Upper lobe of right lung (tissue), 1 donor: ENCODE measurements around the gene CFAP46. TPM values are rescaled to one million over a fixed set of nuclear protein-coding genes. Genes with fewer than 3 reads are reported as not detected.
A peak's percentile ranks its signal among the peaks of the same experiment; 100 is the strongest.

Experiments used
- ATAC-seq: fragments of 200-7000 bp; cut with Tn5 transposase; one replicate; pipeline ENCODE4 v1.9.1; 2020; ENCODE audit warnings: mild to moderate bottlenecking, moderate library complexity
- DNase-seq: peaks from one replicate; pipeline ENCODE4 v3.0.0-alpha.2; 2020
- H3K27ac ChIP-seq: fragments of 200-600 bp; one replicate; pipeline ENCODE4 v1.8.0; 2022
- H3K27me3 ChIP-seq: fragments of 200-600 bp; one replicate; pipeline ENCODE4 v1.8.0; 2022; ENCODE audit warnings: mild to moderate bottlenecking
- H3K36me3 ChIP-seq: fragments of 200-600 bp; one replicate; pipeline ENCODE4 v1.8.0; 2022
- H3K4me1 ChIP-seq: fragments of 200-600 bp; one replicate; pipeline ENCODE4 v1.8.0; 2022
- H3K4me3 ChIP-seq: fragments of 200-600 bp; one replicate; pipeline ENCODE4 v1.8.0; 2022; ENCODE audit warnings: mild to moderate bottlenecking
- H3K9me3 ChIP-seq: fragments of 200-600 bp; one replicate; pipeline ENCODE4 v1.8.0; 2022
- intact Hi-C: fragments of 100-400 bp; cut with DNase I; formaldehyde crosslinking; loops from one replicate; pipeline ENCODE4 v1.11.0; 2022
- total RNA-seq: library from RNA; stranded (reverse); fragmentation: NEBNext Ultra II Directional; extraction: Animal tissue kit (Norgen Biotek cat#: 25700); gene quantifications from one replicate; pipeline ENCODE4 v1.2.1, GENCODE V29; 2021
- TF ChIP-seq, protein P1 (sequence below): fragments of 200-600 bp; IDR thresholded peaks from one replicate; pipeline ENCODE4 v1.8.0; 2022; ENCODE audit warnings: antibody characterized with exemption
- donor health status: DM: no; HTN: yes; CAD: no; lungs with severe emphysema.

The CFAP46 gene
- total RNA-seq, 1 donor from 2014 or later = 0.52 TPM

DNA sequence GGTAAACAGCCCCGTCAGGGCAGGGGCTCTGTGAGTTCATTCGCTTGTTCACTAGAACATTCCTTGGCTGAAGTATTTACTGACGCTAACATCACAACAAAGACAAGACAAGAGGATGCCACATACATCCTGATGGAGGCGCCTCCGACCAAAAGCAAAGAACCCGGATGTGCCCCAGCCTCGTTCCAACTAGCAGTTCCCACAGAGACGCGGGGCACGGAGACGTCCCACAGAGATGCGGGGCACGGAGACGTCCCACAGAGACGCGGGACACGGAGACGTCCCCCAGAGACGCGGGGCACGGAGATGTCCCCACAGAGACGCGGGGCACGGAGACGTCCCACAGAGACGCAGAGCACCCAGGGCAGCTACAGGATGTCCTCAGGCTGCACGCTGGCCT, 35.4 kb upstream of the CFAP46 start:
- no peak for ATAC-seq
- Histone ChIP-seq H3K4me3 (no peak overlapping the region), H3K27ac (no peak overlapping the region), H3K27me3 (peaks cover 32% of the 10 kb centered on the region), H3K9me3 (no peaks in the 10 kb centered on the region), H3K36me3 (no peaks in the 10 kb centered on the region), H3K4me1 (no peaks in the 10 kb centered on the region)
- intact Hi-C loops = no loop called here
- TF ChIP-seq, protein P1, sequence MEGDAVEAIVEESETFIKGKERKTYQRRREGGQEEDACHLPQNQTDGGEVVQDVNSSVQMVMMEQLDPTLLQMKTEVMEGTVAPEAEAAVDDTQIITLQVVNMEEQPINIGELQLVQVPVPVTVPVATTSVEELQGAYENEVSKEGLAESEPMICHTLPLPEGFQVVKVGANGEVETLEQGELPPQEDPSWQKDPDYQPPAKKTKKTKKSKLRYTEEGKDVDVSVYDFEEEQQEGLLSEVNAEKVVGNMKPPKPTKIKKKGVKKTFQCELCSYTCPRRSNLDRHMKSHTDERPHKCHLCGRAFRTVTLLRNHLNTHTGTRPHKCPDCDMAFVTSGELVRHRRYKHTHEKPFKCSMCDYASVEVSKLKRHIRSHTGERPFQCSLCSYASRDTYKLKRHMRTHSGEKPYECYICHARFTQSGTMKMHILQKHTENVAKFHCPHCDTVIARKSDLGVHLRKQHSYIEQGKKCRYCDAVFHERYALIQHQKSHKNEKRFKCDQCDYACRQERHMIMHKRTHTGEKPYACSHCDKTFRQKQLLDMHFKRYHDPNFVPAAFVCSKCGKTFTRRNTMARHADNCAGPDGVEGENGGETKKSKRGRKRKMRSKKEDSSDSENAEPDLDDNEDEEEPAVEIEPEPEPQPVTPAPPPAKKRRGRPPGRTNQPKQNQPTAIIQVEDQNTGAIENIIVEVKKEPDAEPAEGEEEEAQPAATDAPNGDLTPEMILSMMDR = no peak
- DNase-seq = peak; percentile 31

DNA sequence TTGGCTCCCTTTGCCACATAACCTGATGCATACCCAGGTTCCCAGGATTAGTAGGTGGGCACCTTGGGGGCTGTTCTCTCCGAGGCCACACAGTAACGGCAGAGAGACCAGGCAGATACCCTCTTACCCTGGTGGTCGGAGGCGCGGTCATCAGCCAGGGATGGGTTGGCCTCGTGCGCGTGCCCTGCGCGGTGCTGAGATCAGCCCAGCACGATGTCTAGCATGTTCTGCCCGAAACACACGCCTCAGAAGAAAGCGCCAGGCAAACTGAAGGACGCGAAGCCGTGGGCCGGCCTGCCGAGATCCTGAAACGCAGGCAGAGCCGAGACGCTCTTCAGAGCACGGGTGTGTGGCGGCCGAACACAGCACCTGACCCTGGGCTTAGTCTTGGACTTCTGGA, 34.7 kb upstream of the CFAP46 start:
- no peaks in the 10 kb centered on the region for H3K36me3 ChIP-seq
- ATAC-seq (no peak), DNase-seq (peak; percentile 62)
- intact Hi-C loops = no loop called here
- no peak overlapping the region for H3K27ac ChIP-seq
- peaks cover 39% of the 10 kb centered on the region for H3K27me3 ChIP-seq
- no peak overlapping the region for H3K4me3 ChIP-seq
- H3K9me3 ChIP-seq = no peaks in the 10 kb centered on the region
- TF ChIP-seq, protein P1 = no peak
- H3K4me1 ChIP-seq = no peaks in the 10 kb centered on the region

DNA sequence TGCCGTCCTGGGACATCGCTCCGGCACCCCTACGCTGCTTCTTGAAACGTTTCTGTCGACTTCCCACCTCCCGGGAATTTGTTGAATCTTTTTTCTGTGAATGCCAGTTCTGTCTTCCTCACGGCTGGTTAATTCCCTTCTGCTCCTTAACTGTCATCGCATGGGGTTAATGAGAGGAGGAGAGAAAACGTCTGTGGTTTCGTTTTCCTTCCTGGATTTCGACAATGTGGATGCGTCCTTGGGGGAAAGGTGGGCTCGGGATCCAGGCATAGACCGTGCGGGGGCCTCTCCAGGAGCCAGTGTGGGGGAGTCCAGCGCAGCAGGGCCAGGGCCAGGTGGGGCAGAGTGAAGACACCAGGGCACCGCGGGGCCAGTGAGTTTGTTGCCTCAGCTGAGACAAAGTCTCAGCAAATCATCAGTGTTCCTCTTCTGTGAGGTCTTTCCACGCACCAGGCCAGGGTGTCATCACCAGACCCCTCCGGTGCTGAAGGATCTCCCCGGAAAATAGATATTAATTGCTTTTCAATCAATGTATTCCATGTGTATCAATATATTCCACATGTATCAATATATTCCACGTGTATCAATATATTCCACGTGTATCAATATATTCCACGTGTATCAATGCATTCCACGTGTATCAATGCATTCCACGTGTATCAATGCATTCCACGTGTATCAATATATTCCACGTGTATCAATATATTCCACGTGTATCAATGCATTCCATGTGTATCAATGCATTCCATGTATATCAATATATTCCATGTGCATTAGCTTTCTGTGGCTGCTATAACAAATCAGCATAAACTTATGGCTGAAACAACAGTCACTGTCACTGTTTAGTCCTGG, 33.7 kb upstream of the CFAP46 start:
- DNase-seq (peak; percentile 57), ATAC-seq (no peak)
- TF ChIP-seq, protein P1 = no peak

DNA sequence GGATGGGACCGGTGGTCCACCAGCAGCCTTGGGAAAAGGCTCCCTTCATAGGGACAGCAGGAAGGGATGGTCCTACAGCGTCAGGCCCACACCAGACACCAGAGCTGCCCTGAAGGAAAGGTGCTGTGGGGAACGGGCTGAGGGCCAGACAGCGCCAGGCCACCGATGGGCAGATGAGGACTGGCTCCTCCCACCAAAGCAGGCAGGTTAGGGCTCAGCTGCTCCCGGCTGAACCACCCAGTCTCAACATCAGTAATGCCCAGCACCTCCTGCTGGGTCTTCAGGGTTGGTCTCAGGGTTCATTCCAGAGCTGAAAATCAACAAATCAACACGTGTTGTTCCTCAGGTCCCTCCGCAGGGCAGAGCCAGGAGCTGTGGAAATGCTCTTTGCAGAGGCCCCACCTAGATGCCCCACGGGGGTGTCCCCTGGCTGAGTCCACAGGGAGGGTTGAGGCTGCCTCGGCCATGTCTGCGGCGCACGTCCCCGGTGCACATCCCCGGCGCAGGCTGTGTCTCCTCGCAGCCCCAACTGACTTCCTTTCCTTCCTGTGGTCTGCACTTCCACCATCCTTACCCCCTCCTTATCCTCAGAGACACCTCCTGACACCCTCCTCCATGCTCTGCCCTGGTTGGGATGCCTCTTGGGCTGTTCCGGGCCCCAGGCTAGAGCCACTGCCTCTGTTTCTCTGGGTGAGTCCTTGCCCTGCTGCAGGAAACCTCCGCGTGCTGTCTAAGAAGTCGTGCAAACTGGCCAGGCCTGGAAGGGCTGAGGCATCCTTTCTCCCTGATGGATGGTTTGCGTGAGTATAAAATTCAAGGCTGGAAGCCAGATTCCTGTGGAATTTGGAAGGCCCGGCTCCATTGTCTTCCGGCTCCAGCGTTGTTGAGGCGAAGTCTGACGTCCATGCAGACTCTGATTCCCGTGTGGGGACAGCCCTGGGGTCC, 32.8 kb upstream of the CFAP46 start:
- no peaks in the 10 kb centered on the region for H3K9me3 ChIP-seq
- intact Hi-C loops = no loop called here

More for the DNA sequence above, 33.7 kb upstream of the CFAP46 start:
- Histone ChIP-seq H3K36me3 (no peaks in the 10 kb centered on the region), H3K4me1 (no peaks in the 10 kb centered on the region), H3K27me3 (peaks cover 47% of the 10 kb centered on the region), H3K27ac (no peak overlapping the region), H3K4me3 (no peak overlapping the region), H3K9me3 (no peaks in the 10 kb centered on the region)
- intact Hi-C loops = no loop called here

DNA sequence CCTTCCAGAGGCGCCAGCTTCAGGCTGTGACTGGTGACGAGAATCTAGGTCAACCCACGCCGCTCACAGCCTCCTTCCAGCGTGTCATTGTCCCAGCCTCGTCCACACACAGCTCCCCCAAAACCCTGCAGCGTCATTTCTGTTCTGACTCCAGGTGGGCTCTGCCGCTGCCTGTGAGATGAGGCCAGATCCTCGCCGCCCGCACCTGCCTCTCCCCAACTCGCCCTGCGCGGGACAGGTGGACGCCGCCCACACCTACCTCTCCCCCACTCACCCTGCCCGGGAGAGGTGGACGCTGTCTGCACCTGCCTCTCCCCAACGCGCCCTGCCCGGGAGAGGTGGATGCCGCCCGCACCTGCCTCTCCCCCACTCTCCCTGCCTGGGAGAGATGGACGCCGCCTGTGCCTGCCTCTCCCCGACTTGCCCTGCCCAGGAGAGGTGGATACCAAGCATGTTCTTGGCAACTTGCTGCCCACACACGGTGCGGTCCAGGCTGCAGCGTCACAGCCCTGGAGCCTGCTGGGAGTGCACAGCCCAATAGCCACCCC, 32.0 kb upstream of the CFAP46 start:
- Histone ChIP-seq H3K27me3 (peaks cover 59% of the 10 kb centered on the region), H3K27ac (no peak overlapping the region), H3K9me3 (no peaks in the 10 kb centered on the region), H3K4me3 (no peak overlapping the region), H3K4me1 (no peaks in the 10 kb centered on the region), H3K36me3 (no peaks in the 10 kb centered on the region)
- TF ChIP-seq, protein P1 = no peak
- ATAC-seq = no peak
- intact Hi-C loops = no loop called here
- DNase-seq = no peak

More for the DNA sequence above, 32.8 kb upstream of the CFAP46 start:
- TF ChIP-seq, protein P1 = no peak
- DNase-seq (peak; percentile 54), ATAC-seq (no peak)
- Histone ChIP-seq H3K27me3 (peaks cover 56% of the 10 kb centered on the region), H3K36me3 (no peaks in the 10 kb centered on the region), H3K4me1 (no peaks in the 10 kb centered on the region), H3K4me3 (no peak overlapping the region), H3K27ac (no peak overlapping the region)
